ENCODE results near the gene MCF2L.

DNA sequence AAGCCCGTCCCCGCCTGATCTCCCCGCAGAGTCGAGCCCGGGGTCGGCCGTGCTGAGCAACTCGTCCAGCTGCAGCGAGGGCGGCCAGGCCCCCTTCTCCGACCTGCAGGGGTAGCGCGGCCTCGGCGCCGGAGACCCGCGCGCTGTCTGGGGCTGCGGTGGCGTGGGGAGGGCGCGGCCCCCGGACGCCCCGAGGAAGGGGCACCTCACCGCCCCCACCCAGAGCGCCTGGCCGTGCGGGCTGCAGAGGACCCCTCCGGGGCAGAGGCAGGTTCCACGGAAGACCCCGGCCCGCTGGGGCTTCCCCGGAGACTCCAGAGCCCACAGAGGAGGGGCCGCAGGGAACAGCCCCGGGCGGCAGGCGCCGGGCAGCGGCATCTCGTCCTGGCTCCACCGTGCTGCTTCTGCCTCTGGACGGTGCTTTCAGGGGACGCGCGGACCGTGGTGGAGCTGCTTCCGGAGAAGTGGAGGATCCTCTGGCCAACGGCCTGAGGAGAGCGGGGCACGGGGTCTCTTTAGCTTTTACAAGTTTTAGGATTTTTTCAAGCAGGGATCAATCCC is 127.8 kb downstream of the MCF2L start:
- TF ChIP-seq POLR2AphosphoS5 (IDR thresholded peaks at IDR 0.05; ENCODE audit: low read depth, low read length) (no peak), POLR2A (IDR thresholded peaks at IDR 0.05; ENCODE audit: low read depth, low read length) (no peak), TAF1 (IDR thresholded peaks at IDR 0.05; ENCODE audit: borderline replicate concordance, low read depth, low read length) (no peak)
